ENCODE results near the gene MRPL55. TPM values are rescaled to one million over a fixed set of nuclear protein-coding genes. Genes with fewer than 3 reads are reported as not detected.

MRPL55 gene
- total RNA-seq, 1 donor from 2014 or later, result 73.5 TPM

- Histone ChIP-seq H3K27me3 (ENCODE audit: control insufficient read depth, insufficient read depth, low read length) (peaks cover 10% of the 10 kb centered on the region), H3K36me3 (ENCODE audit: control insufficient read depth, insufficient read depth, low read length) (no peaks in the 10 kb centered on the region), H3K4me3 (ENCODE audit: low read depth, low read length) (no peak overlapping the region)
- TF ChIP-seq CTCF (IDR thresholded peaks at IDR 0.05; ENCODE audit: insufficient read depth, low read length, poor library complexity, severe bottlenecking), result no peak
- no peak for DNase-seq (ENCODE audit: low read depth)
Observed at GRCh38 chr1:228079601-228080263, 29.4 kb downstream of the MRPL55 start.

DNA sequence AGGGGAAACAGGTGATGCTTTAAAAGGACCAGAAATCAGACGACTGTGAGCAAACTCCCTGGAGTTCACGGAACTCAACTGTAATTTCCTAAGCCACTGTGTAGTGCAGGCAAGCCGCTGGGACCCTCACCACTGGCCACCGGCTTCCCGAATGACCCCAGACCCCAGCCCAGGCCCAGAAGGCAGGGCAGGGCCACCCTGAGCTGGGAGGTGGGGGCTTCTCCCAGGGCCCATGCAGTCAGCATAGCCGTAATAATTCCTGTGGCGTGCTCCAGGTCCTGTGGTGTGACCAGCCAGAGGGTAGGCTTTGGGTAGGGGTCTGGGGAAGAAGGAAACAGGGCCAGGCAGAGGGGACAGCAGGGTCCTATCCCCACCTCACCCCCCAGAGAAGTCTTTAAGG lies 30.1 kb downstream of the MRPL55 start:
- DNase-seq (ENCODE audit: low read depth), result no peak
- Histone ChIP-seq H3K36me3 (ENCODE audit: control insufficient read depth, insufficient read depth, low read length) (no peaks in the 10 kb centered on the region), H3K4me3 (ENCODE audit: low read depth, low read length) (no peak overlapping the region)

DNA sequence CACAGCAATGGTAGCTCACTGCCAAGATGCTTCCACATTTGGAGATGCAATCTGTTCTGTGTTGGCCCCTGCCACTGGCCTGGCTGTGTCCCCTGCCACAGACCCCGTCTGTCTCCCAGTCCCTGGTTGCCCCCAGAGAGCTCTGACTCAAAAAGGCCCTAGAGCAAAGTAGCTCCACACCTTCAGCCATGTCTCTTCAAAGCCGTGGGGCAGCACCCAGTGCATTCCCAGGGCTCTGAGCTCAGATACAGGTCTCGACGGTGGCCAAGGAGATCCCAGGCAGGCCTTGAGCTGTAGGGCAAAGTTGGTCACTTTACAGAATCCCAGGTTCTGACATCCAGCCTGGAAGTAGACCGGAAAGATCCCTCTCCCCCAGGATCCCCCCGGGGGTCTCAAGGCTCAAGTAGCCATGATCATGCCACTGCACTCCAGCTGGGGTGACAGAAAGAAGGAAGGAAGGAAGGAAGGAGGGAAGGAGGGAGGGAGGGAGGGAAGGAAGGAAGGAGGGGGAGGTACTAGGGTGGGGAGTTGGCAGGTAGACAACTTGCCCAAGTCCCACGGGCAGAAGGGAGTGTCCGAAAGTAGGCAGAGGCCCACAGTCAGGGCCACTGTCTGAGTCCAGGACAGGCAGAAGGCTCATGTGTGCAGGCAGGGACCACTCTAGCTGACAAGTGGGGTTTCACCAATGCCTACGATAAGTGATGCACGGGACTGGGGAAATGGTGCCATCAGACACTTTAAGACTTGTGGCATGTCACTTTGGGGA lies 31.4 kb downstream of the MRPL55 start:
- peaks cover 19% of the 10 kb centered on the region for H3K27me3 ChIP-seq (ENCODE audit: control insufficient read depth, insufficient read depth, low read length)
- H3K4me3 ChIP-seq (ENCODE audit: low read depth, low read length), result no peak overlapping the region
- TF ChIP-seq CTCF (IDR thresholded peaks at IDR 0.05; ENCODE audit: insufficient read depth, low read length, poor library complexity, severe bottlenecking), result no peak
- no peaks in the 10 kb centered on the region for H3K36me3 ChIP-seq (ENCODE audit: control insufficient read depth, insufficient read depth, low read length)
- no peak for DNase-seq (ENCODE audit: low read depth)

More for the DNA sequence above, 30.1 kb downstream of the MRPL55 start:
- peaks cover 10% of the 10 kb centered on the region for H3K27me3 ChIP-seq (ENCODE audit: control insufficient read depth, insufficient read depth, low read length)
- no peak for TF ChIP-seq CTCF (IDR thresholded peaks at IDR 0.05; ENCODE audit: insufficient read depth, low read length, poor library complexity, severe bottlenecking)

DNA sequence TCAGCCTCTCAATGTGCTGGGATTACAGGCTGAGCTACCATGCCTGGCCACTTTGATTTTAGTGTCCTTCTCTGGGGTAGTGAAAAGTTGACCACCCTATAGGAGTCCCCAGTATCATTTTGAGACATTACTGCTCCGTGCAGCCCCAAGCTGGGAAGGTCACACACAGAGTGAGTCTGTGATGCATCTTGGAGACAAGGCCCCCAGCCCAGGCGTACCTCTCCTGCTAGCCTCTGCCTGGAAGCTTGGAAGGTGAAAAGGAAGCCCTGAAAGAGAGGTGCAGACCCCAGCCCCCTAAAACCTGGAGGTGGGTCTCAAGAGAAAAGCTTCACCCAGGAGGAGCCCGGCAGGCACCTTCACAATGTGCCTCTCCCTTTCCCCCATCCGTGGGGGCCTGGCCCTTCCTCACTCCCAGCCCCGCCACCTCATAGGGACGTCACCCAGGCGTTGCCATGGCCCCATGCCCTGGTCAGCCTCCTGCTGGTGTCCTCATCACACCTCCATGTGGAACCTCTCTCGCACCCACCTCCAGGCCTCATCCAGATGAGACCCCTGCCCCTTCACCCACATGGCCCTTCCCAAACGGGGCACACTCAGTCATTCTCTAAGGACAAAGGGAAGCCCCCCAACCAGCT lies 32.2 kb downstream of the MRPL55 start:
- Histone ChIP-seq H3K36me3 (ENCODE audit: control insufficient read depth, insufficient read depth, low read length) (no peaks in the 10 kb centered on the region), H3K27me3 (ENCODE audit: control insufficient read depth, insufficient read depth, low read length) (peaks cover 24% of the 10 kb centered on the region), H3K4me3 (ENCODE audit: low read depth, low read length) (no peak overlapping the region)
- DNase-seq (ENCODE audit: low read depth), result no peak
- TF ChIP-seq CTCF (IDR thresholded peaks at IDR 0.05; ENCODE audit: insufficient read depth, low read length, poor library complexity, severe bottlenecking), result no peak

DNA sequence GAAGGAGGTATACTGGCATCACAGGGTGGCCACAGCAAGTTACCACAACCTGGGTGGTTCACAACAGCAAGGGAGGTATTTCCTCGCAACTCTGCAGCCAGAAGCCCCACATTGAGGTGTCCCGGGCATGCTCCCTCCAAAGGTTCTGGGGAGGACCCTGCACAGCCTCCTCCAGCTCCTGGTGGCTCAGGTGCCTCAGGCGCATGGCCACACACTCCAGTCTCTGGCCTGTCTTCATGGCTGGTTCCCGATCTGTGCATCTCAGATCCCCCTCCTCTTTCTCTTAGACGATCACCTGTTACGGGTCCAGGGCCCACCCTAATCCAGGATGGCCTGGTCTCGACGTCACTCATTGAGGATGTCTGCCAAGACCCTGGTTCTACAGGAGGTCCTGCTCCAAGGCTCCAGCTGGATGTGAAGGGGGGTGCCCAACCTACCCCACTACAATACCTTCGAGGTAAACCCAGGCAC lies 33.3 kb downstream of the MRPL55 start:
- DNase-seq (ENCODE audit: low read depth), result no peak
- H3K36me3 ChIP-seq (ENCODE audit: control insufficient read depth, insufficient read depth, low read length), result no peaks in the 10 kb centered on the region
- peaks cover 24% of the 10 kb centered on the region for H3K27me3 ChIP-seq (ENCODE audit: control insufficient read depth, insufficient read depth, low read length)
- TF ChIP-seq CTCF (IDR thresholded peaks at IDR 0.05; ENCODE audit: insufficient read depth, low read length, poor library complexity, severe bottlenecking), result no peak
- no peak overlapping the region for H3K4me3 ChIP-seq (ENCODE audit: low read depth, low read length)
